Activated T-cell treated with anti-CD3 and anti-CD28 coated beads for 48 hours (primary cell): ENCODE measurements around the gene BUB1B.
"Not testable (repeated sequence)": the region's sequence is repeated elsewhere in the genome, so short reads cannot be mapped to it uniquely, and the experiment has no call there.

Experiments used
- DNase-seq: peaks from one replicate; pipeline ENCODE4 v3.0.0-alpha.2; 2020; ENCODE audit warnings: low read depth

The BUB1B gene

GRCh38 chr15:40136470-40137302 is 24.2 kb upstream of the BUB1B start:
- no peak for DNase-seq

GRCh38 chr15:40137303-40138200 is 23.3 kb upstream of the BUB1B start:
- no peak for DNase-seq

DNA sequence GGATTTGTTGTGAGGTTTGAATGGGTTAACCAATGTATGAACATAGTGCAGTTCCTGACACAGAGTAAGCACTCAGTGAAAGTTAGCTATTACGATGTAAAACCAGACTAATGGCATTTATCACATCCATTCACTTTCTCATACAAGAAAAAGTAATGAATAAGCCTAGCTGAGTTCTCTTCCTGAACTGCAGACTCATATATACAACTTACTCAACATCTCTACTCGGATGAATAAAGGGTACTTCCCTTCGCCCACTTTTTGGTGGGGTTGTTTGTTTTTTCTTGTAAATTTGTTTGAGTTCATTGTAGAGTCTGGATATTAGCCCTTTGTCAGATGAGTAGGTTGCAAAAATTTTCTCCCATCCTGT is 22.7 kb upstream of the BUB1B start:
- DNase-seq, result not testable (repeated sequence)

GRCh38 chr15:40142428-40142827 is 18.4 kb upstream of the BUB1B start:
- no peak for DNase-seq

DNA sequence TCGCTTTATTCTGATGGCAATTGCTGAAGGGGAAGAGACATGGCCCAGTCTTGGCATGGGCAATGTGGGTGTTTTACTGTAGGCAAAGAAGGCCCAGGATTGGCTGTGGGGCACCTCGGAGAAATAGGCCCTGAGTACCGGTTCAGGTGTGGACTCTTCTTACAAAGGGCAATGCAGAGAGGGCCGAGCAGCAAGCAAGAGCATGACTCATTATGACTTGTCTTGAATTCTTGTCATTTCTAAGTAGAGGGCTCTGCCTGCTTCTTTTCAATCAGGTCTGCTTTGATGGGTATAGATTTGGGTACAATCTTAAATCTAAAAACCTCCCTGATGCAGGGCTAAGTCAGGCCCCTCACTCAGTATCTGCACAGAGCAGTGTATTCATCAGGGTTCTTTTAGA is 14.8 kb upstream of the BUB1B start:
- no peak for DNase-seq

- DNase-seq, result no peak
Measured at GRCh38 chr15:40149339-40149738, 11.5 kb upstream of the BUB1B start.

- DNase-seq, result no peak
Measured at GRCh38 chr15:40150163-40150925, 10.5 kb upstream of the BUB1B start.

DNA sequence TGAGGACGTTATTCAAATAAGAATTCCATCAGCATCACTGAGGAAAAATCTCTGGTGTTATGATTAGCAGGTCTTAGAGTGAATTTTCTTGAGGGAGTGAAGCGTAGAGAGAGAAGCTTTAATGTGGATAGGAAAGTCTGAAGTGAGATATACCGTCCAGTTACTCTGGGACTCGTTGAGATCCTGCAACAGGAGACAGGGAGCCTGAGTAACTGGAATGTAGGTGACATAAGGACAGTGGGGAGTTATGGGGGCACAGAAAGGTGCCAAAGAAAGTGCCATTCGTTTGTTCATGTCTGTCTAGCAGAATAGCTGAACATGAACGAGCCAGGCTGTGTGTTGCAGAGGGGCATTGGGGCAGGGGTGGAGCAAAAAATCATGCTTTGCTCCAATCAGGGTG is 9.4 kb upstream of the BUB1B start:
- DNase-seq, result no peak

GRCh38 chr15:40151991-40152390 is 8.9 kb upstream of the BUB1B start:
- no peak for DNase-seq

GRCh38 chr15:40154821-40155220 is 6.0 kb upstream of the BUB1B start:
- not testable (repeated sequence) for DNase-seq

DNA sequence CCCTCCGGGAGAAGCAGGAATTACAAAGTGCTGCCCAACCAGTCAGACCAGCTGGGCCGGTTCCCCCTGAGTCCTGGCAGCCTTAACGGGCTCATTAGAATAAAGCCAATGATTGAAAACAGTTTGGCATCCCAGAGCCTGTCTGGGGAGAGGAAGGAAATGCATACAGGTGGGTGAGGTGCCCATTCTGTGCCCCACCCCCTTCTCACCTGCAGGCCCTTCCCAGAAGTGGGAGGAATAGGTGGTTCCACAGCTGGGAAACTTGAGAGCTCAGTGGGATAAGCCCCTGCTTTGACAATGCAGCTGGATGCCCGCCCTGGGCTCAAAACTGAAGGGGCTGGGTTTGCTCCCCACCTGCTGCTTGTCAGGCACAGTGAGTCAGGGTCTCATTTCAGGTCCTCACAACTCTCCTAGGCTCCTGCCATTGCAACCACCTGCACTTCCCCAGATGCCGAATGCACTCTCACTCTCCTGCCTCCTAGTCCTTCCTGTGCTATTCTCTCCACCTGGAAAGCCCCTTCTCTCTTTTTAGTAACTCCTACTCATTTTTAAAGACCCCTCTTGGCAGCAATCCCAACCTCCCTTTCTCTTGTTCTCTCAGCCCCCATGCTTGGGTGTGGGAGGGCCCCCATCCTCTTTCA is 5.5 kb upstream of the BUB1B start:
- DNase-seq, result no peak

DNA sequence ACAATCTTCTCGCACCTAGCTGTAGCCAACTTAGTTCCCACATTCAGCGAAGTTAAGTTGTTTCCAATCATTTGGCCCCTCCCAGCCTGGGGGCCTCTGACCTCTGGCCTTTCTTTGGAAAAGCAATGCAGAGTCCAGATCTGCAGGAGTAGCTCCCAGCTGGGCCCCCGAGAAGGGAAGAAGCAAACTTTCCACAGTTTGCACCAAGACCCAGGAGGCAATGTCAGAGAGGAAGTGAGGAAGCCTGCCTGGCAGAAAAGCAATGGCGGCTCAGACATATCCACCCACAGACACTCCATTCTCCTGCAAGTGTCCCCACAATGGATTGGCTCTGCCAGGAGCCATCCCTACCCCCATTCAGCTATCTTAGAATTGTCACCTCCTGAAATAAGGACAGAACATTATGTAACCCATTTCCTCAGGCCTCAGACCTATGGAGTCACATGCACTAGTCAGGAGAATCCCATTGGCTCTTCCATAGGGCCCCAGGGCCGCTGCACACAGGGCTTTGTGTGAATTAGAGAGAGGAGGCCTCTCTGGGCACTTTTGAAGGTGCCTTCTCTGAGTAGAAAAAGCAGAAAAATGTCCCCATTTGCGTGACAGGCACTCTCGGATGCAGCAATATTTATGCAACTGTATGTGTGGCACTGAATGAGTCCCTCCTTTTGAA is 3.0 kb upstream of the BUB1B start:
- DNase-seq, result no peak

DNA sequence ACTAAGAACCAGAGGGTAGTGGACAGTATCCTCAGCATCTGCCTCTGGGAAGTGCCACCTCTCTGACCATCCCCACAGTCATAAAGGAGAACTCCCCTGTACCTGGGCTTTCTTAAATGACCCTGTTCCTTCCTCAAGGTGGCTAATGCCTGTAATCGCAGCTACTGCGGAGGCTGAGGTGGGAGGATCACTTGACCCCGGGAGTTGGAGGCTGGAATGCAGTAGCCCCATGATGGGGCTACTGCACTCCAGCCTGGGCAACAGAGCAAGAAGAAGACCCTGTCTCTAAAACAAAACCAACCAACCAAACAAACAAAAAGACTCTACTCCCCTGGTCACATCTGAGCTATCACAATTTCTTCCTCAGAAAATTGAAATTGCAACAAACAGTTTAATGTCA is 848 bp upstream of the BUB1B start:
- no peak for DNase-seq

DNA sequence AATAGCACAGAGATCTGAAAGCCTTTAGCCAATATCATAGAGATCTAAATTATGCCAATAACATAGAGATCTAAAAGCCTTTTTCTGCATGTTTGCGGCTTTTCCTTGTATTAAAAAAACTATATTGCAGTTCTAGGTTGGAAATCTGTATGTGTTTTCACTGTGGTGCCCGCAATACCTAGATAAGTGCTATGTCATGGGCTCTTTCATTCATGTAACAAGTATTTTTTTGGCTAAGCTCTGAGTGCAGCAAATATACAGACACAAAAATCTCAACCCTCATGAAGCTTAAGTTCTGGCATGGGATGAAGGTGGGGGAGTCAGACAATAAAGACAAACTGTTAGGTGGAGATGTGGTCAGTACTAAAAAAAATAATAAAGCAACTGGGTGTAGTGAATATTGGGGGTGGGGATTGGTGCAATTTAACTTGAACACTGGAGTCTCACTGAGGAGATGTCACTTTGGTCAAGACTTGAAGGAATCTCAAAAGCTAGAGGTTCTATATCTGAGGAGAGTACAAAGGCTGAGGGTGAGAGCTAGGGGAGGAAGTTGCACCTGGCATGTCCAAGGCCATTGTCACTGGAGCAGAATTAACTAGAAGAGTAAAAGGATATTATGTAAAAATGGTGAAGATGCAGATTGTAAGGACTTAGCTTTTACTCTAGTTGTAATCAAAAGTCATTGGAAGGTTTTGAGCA is 973 bp downstream of the BUB1B start:
- no peak for DNase-seq

DNA sequence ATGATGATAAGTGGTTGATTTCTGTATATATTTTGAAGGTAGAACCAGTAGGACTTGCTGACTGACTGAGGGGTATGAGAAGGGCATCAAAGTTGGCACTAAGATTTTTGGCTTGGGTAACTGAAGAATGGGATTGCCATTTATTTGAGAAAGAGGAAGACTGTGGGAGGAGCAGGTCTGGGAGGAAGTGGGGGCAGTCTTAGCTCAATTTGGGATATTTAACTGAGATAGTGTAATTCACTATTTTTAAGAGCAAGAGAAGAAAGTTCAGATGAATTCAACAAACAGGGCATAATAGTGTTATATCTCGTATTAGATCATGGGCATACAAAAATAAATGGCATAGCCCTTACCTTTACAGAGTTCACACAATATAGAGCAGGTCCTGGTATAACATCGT is 1.7 kb downstream of the BUB1B start:
- DNase-seq, result no peak

- no peak for DNase-seq
Measured at GRCh38 chr15:40163657-40164416, 3.0 kb downstream of the BUB1B start.

DNA sequence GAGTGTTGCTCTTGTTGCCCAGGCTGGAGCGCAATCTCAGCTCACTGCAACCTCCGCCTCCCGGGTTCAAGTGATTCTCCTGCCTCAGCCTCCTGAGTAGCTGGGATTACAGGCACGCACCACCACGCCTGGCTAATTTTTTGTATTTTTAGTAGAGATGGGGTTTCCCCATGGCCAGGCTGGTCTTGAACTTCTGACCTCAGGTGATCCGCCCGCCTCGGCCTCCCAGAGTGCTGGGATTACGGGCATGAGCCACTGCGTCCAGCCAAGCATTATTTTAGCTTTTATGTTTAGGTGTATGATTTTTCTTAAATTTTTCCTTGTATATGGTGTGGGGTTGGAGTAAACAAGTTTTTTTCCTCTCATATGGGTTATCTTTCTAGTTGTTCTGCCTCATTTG is 6.5 kb downstream of the BUB1B start:
- not testable (repeated sequence) for DNase-seq

DNA sequence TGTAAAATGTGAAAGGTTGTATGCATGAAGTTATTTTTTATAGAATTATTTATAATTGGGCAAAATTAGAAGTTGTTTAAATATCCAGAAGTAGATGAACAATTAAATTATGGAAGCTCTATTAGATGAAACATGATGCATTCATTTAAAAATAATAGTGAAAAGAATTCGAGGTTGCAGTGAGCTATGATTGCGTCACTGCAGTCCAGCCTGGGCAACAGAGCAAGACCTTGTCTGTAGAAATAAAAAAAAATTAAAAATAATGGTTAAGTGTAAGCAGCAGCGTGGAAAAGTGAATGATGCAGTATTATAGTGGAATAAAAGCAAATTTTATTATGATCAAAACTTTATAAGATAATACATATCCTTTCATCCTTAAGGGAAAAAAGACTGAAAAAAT is 14.3 kb downstream of the BUB1B start:
- DNase-seq, result no peak

- no peak for DNase-seq
Measured at GRCh38 chr15:40182358-40183029, 21.6 kb downstream of the BUB1B start.
